ENCODE measurements around the gene WDR64.
"Not testable (repeated sequence)": the region's sequence is repeated elsewhere in the genome, so short reads cannot be mapped to it uniquely, and the experiment has no call there.

WDR64 gene

GRCh38 chr1:241706257-241706656 is 54.2 kb downstream of the WDR64 start:
- no peak for DNase-seq

DNA sequence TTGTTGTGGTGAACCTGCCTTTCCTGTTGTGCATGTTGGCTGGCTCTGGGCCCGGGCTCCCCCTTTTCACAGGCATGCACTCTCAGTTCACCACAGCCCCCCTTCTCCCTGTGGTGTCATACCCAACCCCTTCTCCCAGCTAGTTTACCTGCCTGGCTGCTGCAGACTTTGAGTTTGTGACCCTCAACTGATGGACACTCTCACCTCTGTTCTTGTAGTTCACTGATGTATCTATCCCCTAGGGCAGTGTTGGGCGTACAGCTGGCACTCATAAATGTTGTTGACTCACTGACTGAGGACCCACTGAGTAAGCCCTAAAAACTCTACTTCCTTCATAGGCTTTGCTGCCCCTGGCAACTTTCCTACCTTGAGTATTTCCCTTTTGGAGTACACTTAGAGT is 54.9 kb downstream of the WDR64 start:
- no peak for DNase-seq

- DNase-seq: no peak
Observed at GRCh38 chr1:241707442-241707841, 55.4 kb downstream of the WDR64 start.

DNA sequence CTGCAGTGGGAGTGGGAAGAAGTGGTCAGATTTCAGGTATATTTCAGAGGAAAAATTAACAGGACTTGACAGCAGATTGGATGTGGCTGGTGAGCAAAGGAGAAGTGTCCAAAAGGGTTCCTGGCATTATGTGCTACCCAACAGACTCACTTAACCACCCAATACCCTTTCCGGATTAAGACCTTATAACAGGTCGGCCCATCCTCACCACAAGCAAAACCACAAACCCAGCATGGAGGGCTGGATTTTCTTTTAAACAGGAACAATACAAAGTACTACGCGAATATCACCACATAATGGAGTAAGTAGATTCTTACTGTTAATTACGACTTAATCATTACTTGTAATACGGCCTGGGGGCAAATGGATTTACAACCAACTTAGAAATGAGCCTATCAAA is 59.2 kb downstream of the WDR64 start:
- no peak for DNase-seq

DNA sequence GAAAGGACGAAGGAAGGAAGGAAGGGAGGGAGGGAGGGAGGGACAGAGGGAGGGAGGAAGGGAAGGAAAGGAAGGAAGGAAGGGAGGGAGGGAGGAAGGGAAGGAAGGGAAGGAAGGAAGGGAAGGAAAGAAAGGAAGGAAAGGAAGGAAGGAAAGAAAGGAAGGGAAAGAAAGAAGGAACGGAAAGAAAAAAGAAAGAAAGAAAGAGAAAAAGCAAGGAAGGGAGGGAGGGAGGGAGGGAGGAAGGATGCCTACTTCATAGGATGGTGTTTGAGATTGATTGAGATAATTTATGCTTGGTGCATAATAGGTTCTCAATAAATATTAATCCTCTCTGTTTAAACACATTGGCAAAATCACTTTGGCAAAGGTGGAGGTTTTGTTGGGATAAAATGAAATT is 61.2 kb downstream of the WDR64 start:
- DNase-seq: no peak

GRCh38 chr1:241714321-241715218 is 62.5 kb downstream of the WDR64 start:
- DNase-seq: no peak

GRCh38 chr1:241715435-241715834 is 63.4 kb downstream of the WDR64 start:
- no peak for DNase-seq

GRCh38 chr1:241715956-241716355 is 63.9 kb downstream of the WDR64 start:
- no peak for DNase-seq

GRCh38 chr1:241716915-241717656 is 65.0 kb downstream of the WDR64 start:
- peak; percentile 4 for DNase-seq

GRCh38 chr1:241717975-241718374 is 65.9 kb downstream of the WDR64 start:
- DNase-seq: no peak

- DNase-seq: no peak
Observed at GRCh38 chr1:241721011-241721410, 68.9 kb downstream of the WDR64 start.

- no peak for DNase-seq
Observed at GRCh38 chr1:241722947-241723346, 70.9 kb downstream of the WDR64 start.

DNA sequence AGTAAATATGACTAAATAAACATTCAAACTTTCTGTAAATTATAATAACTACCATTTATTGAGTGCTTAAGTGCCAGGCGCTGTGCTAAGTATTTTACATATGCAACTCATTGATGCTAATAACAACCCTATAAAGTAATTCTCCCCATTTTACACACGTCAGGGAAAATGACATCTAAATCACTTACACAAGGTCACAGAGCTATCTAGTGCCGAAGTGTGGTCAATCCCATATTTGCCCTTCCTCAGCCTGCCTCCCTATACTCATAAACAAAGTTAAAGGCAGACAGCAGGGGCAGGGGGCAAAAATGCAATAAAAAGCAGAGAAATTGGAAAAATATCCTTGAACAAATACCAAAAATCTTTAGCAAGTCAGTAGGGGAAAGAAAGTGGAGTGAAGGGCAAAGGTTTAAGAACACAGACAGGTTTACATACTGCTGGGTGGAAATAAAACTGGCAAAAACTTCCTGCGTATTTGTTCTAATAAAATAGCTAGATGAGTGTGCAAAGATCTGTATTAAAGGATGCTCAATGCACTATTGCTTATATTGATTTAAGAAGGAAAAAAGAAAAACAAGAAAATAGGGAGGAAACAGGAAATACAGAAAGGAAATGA is 72.8 kb downstream of the WDR64 start:
- DNase-seq: no peak

DNA sequence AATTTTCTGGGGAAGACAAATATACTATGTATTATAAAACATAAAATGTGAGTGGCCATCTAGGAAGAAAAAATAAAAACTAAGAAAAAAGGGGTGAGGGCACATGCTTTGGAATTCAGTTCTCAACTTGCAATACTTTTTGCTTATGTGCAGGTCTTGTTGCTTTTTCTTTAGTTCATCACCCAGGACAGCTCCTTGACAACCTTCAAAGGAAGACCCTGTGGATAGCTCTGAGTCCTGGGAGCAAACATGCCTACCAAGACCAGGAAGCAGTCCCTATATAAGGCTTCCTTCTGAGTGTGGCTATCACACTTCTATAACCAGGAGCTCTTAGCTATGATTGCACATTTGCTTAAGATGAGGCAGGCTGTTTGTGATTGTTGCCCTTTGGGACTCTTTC is 78.0 kb downstream of the WDR64 start:
- no peak for DNase-seq

DNA sequence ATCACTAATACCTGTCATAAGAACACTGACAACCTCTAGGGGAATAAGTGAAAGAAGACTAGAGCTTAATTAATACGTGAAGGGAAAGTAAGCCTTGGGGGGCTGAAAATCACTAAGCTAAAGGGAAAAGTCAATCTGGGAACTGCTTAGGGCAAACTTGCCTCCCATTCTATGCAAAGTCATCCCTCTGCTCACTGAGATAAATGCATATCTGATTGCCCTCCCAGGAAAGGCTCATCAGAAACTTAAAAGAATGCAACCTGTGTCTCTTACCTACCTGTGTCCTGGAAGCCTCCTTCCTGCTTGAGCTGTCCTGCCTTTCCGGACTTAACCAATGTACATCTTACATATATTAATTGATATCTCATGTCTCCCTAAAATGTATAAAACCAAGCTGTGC is 81.8 kb downstream of the WDR64 start:
- DNase-seq: no peak

DNA sequence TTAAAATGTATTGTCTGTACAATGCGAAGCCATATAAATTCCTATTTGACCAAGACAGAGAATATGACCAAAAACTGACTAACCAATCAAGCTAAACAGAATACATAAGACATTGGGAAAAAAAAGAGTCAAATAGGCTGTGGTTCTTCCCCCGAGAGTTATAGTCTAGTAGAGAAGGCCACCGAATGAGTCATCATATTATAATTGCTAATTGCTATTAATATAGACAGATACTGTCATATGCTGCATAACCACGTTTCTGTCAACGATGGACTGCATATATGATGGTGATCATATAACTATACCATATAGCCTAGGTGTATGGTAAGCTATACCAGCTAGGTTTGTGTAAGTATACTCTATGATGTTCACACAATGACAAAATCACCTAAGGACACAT is 82.5 kb downstream of the WDR64 start:
- DNase-seq: no peak

- DNase-seq: not testable (repeated sequence)
Observed at GRCh38 chr1:241735493-241735926, 83.4 kb downstream of the WDR64 start.

DNA sequence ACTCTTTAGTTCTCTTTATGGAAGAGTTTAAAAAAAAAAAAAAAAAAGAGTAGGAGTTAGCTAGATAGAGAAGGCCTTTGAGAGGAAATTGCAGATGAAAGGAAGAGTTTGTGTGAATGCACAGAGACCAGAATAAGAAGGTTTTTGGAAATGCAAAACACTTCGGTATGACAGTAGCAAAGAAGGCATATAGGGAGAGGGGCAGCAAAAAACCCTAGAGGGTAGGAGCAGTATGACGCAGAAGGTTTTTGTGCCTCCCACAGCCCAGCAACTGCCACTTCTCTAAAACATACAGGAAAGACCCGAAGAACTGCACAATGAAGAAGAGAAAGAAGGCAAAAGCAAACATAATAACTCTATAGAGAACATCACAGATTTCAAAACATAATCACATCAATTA is 84.3 kb downstream of the WDR64 start:
- no peak for DNase-seq

DNA sequence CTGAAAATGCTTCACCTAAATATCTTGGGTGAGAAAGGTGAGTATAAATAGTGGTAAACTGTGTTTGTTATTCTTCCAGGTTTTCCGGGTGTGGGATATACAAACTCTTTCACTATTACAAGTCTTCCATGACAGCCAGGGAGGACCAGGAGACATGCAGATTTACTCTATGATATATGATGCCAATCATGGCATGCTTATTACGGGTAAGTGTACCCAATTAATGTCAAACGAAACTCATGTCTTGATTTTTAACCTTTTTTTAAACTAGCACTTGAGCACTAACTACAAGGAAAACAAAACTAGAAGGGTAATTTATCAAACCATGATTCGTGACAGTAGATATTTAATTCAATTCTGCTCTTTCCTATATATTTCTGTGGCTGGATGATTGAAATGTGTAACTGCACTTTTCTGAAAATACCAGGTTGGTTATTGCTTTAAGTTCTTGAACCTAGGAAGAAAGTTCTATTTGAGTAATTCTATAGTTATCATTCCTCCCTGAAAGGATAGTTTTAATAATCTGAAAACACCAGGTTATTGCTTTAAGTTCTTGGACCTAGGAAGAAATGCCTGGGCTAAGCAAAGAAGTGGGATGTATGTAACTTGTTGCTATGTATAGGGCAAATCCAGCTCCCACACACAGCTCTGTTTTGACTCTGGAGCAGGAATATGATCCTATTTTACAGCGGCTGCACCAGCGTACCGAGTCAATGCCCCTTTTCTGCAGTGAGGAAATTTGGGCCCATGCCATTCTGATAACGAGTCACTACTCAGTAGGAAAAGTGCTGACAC is 86.4 kb downstream of the WDR64 start:
- no peak for DNase-seq

- no peak for DNase-seq
Observed at GRCh38 chr1:241742084-241742483, 90.0 kb downstream of the WDR64 start.

GRCh38 chr1:241744591-241744990 is 92.5 kb downstream of the WDR64 start:
- no peak for DNase-seq

- no peak for DNase-seq
Observed at GRCh38 chr1:241747992-241748391, 95.9 kb downstream of the WDR64 start.
